GM19467 (cell line): ENCODE results near the gene P2RX4.
"Not testable (repeated sequence)": the region's sequence is repeated elsewhere in the genome, so short reads cannot be mapped to it uniquely, and the experiment has no call there.

Source experiments
- ATAC-seq: cut with Tn5 transposase; IDR thresholded peaks from one replicate; pipeline ENCODE4 v1.9.1; 2021; ENCODE audit warnings: mild to moderate bottlenecking, moderate library complexity; ENCODE audit not compliant: unreplicated experiment

P2RX4 gene

GRCh38 chr12:121273364-121273896, 63.5 kb downstream of the P2RX4 start:
- ATAC-seq, result no peak

- no peak for ATAC-seq
Observed at GRCh38 chr12:121274036-121274763, 64.3 kb downstream of the P2RX4 start.

GRCh38 chr12:121277374-121277759, 67.4 kb downstream of the P2RX4 start:
- no peak for ATAC-seq

- ATAC-seq, result no peak
Observed at GRCh38 chr12:121278169-121279070, 68.5 kb downstream of the P2RX4 start.

GRCh38 chr12:121279071-121279375, 69.1 kb downstream of the P2RX4 start:
- ATAC-seq, result no peak

- no peak for ATAC-seq
Observed at GRCh38 chr12:121279507-121279915, 69.6 kb downstream of the P2RX4 start.

- ATAC-seq, result not testable (repeated sequence)
Observed at GRCh38 chr12:121280531-121280930, 70.6 kb downstream of the P2RX4 start.

GRCh38 chr12:121281116-121281515, 71.2 kb downstream of the P2RX4 start:
- not testable (repeated sequence) for ATAC-seq

- ATAC-seq, result no peak
Observed at GRCh38 chr12:121282072-121282742, 72.3 kb downstream of the P2RX4 start.

- ATAC-seq, result not testable (repeated sequence)
Observed at GRCh38 chr12:121282910-121283309, 73.0 kb downstream of the P2RX4 start.

GRCh38 chr12:121283388-121283787, 73.5 kb downstream of the P2RX4 start:
- no peak for ATAC-seq
